HG03196 (cell line): ENCODE data around the gene CYB561D2.

Source experiments
- ATAC-seq: cut with Tn5 transposase; IDR thresholded peaks from one replicate; pipeline ENCODE4 v1.9.1; 2021; ENCODE audit not compliant: unreplicated experiment

Gene CYB561D2

GRCh38 chr3:50340448-50341329 is 10.0 kb upstream of the CYB561D2 start, which contains the start of gene RASSF1:
Gene RASSF1, minus strand, starts transcription at chr3:50340836. Its CDS starts 31 bp downstream, at chr3:50340805.
- no peak for ATAC-seq

DNA sequence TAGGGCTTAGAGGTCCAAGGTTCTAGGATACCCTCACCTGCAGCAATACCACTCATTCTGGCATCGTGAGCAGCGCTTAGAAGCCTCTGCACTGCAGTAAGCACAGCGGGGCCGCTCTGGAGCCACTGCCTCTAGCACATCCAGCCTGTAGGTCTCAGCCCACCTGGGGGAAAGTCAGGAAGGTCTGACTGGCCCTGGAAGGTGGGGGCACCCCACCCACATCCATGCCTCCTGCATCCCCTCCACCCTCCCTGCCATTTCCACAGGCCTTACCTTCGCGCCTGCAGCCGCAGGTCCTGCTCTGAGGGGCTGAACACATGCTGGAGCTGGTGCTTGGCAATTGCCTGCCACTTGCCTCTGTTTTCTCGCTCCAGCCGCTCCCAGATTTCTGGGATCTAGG is 9.1 kb upstream of the CYB561D2 start:
- ATAC-seq: no peak

DNA sequence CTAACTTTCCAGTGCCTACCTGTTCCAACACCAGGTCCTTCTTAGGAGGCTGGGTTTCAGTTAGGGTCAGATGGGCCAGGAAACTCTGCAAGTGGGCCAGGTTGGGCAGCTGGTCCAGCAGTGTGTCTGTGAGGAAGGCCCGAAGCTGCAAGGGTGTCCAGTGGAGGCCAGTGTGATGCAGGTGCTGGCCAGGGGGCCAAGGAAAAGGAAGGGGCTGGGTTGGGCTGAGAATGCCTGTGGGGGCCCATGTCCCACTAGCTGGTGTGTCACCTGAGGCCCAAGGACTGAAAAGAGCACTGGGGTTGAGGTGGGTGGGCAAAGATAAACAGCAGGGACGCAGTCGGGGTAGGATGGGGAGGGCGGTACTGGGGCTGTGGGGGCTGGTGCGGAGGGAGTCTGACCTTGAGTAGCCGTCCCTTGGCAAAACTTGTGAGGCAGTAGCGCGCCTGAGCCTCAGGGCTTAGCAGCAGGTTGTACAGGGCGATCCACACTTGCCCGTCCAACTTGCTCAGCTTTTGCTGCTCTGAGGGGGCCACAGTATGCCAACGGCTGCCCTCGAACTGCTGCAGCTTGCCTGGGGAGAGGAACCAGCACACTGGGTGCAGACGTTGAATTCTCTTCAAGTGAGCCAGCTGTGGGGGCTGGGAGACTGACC is 8.5 kb upstream of the CYB561D2 start:
- ATAC-seq: no peak

DNA sequence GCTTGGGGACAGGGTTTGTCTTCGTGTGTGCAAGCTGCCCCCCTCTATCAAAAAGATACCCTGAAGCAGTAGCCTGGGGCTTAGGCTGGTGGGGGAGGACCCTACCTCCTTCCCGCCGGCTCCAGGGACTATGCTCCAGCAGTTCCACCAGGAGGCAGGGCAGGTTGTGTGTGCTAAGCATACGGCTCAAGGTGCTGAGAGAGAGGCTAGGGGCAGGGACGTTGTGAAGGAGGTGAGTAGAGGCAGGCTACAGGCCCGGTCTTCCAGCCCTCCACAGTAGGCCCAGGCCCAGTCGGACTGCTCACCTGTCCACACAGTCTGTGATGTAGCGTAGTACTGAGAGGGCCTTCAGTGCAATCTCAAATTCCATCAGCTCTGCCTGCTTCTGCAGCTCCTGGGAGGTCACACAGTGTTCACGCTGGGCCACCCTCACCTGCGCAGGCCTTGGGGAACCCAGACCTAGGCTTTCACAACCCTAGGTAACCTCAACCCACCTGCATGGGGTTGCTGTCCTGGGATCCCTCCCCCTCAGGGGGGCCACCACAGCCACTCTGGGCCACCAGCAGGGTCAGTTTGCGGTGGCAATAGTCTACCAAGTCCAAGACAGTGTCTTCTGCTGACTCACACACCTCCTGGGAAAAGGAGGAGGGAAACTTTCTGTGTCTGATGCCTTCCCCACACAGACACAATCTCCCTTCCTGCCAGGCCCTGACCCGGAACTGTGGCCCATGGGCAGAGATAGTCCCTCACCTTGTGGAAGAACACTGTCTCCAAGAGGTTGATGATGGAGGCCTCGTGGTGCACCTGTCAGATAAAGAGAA is 7.6 kb upstream of the CYB561D2 start:
- no peak for ATAC-seq

DNA sequence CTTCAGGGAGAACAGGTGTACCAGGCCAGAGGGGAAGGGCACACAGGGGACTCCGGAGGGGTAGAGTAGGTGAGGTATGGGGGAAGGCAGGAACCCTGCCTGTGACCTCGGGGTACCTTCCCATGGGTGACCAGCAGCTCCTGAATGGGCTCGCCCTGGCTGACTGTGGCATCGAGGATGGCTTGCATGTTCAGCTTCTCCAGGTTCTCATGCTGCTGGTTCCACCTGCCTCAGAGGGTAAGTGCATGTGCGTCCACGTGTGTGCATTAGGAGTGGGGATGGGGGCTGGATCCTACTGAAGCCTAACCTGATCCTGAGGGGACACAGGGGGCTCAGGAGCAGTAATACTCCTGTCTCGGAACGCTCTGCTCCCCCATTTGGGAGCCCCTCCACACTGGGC is 5.7 kb upstream of the CYB561D2 start:
- no peak for ATAC-seq

- ATAC-seq: no peak
Measured at GRCh38 chr3:50345586-50346234, 5.0 kb upstream of the CYB561D2 start, which contains the start of gene ZMYND10. Gene ZMYND10, minus strand, starts transcription at chr3:50345732. Its CDS starts 153 bp downstream, at chr3:50345579.

- no peak for ATAC-seq
Measured at GRCh38 chr3:50347187-50347813, 3.4 kb upstream of the CYB561D2 start.

- ATAC-seq: no peak
Measured at GRCh38 chr3:50350213-50350526, 492 bp upstream of the CYB561D2 start.

- no peak for ATAC-seq
Measured at GRCh38 chr3:50351323-50351697, 648 bp downstream of the CYB561D2 start.

DNA sequence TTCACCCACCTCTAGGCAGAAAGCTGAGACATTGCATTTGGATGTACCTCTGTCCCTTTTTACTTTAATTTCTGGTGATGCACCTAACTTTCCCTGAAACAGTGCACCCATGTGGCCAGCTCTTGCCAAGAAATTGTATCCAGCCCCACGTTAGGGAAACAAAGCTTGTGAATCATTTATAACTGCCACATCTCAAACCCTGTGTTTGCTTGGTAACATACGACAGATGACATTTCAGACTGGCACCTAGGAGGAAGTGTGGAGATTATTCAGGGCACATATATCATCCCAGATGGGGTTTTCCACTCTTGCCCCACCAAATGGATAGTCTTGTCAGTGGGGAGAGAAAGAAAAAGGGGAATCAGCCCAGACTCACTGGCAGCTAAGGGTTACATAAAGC is 2.1 kb downstream of the CYB561D2 start:
- ATAC-seq: no peak

- ATAC-seq: no peak
Measured at GRCh38 chr3:50353245-50354004, 2.8 kb downstream of the CYB561D2 start.

DNA sequence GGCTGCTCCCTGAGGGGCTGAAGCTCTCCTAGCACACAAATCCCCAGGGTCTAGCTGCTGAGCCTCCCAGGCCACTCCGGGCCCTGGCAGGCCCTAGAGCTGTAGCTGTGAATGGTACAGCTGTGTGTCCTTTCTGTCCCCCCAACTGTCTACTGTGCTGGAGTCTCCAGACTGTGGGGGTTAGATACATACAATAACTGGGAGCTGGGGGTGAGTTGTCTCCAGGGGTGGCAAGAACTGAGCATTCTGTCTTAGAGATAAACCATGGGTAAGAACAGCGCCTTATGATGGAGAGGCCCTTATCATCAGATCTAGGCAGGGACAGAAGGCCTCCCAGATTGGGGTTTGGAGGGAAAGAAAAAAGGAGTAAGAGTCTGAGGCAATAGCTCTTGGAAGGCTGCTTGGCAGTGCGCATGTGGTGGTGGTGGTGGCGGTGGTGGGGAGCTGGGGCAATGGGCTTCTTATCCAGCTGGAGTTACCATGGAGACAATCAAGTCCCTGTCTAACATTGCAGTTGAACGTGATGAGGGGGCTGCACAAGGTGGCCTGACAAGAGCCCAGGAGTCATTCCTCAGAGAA is 3.6 kb downstream of the CYB561D2 start:
- no peak for ATAC-seq

- no peak for ATAC-seq
Measured at GRCh38 chr3:50354850-50355249, 4.2 kb downstream of the CYB561D2 start.

- no peak for ATAC-seq
Measured at GRCh38 chr3:50355829-50356552, 5.3 kb downstream of the CYB561D2 start.

DNA sequence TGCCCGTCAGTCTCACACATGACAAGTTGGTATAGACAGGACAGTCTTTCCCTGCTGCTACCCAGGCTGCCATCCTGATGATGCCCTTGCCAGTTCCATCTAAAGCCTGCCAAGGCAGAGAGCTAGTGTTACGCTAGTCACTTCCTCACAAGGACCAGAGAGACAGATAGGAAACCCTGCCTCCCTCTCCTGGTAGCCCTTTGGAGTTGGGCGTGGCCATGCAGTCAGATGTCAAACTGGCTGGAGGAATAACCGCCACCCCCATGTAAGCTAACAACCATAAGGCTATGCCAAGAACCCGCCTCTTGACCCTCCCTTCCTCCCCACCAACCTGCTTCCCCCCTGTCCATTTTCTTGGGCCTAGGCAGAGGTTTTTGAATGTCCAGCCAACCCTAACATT is 5.9 kb downstream of the CYB561D2 start:
- ATAC-seq: no peak

GRCh38 chr3:50357481-50357880 is 6.8 kb downstream of the CYB561D2 start:
- ATAC-seq: no peak

DNA sequence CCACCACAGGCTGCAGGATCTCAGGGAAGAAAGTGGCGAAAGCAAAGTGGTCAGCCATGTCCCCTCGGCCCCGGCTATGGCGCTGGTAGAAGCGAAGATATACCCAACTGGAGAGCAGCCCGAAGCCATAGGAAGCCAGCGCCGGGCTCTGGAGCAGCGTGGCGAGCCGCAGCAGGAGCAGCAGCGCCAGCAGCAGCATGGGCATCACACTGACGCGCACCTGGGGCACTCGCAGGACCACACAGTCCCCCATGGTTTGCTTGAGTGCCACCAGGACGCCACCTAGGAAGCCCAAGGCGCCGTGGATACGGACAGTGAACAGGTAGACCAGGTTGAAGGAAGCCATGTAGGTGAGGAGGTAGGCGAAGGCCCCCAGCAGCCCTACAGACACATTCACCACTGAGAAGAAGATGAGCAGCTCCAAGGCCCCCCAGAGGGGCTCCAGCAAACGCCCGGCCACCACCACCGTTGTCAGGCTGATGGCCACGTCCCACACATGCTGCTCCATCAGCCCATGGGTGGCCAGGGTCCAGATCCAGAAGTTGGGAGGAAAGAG is 7.8 kb downstream of the CYB561D2 start:
- ATAC-seq: no peak

- ATAC-seq: peak; percentile 98
Measured at GRCh38 chr3:50358911-50359759, 8.5 kb downstream of the CYB561D2 start, which contains the start of gene TMEM115. Gene TMEM115, minus strand, starts transcription at chr3:50359521. Its CDS starts 458 bp downstream, at chr3:50359063.
